Thyroid gland (tissue), 4 donors: ENCODE measurements around the gene F2RL3. TPM values are rescaled to one million over a fixed set of nuclear protein-coding genes. Genes with fewer than 3 reads are reported as not detected.

Experiments used
- DNase-seq, 2 donors: peaks; one replicate each; pipeline ENCODE4 v3.0.0-alpha.2; 2019
- H3K27ac ChIP-seq, 3 donors: fragments of 200-600 bp; sonication (generic); 1 replicate in 2 of 3; 2 replicates in 1 of 3; pipeline ENCODE4 v1.5.1; 2016 to 2019; ENCODE audit warnings: mild to moderate bottlenecking in 1 of 3, moderate library complexity in 1 of 3
- H3K27me3 ChIP-seq: fragments of 200-600 bp; sonication (generic); one replicate; pipeline ENCODE4 v1.5.1; 2019
- H3K36me3 ChIP-seq, 2 donors: fragments of 200-600 bp; sonication (generic); one replicate each; pipeline ENCODE4 v1.5.1; 2016 to 2019
- H3K4me1 ChIP-seq, 2 donors: fragments of 200-600 bp; sonication (generic); one replicate each; pipeline ENCODE4 v1.5.1; 2017 to 2019
- H3K4me3 ChIP-seq, 3 donors: fragments of 200-600 bp; sonication (generic); replicated peaks in 1 of 3; 1 replicate in 2 of 3; 2 replicates in 1 of 3; pipeline ENCODE4 v1.5.1; 2016; ENCODE audit warnings: mild to moderate bottlenecking in 1 of 3
- H3K9me3 ChIP-seq: fragments of 200-600 bp; sonication (generic); one replicate; pipeline ENCODE4 v1.5.1; 2017
- POLR2A ChIP-seq, 2 donors: fragments of 450-650 bp; IDR thresholded peaks; one replicate each; pipeline ENCODE4 v1.6.1; 2017; ENCODE audit warnings: antibody characterized with exemption in 2 of 2, mild to moderate bottlenecking in 2 of 2, moderate library complexity in 1 of 2
- WGBS, 2 donors: methylation state at CpG; one replicate each; pipeline ENCODE4 v1.1.5; 2017; 5-methylcytosine and 5-hydroxymethylcytosine counted together
- intact Hi-C: fragments of 100-400 bp; cut with DNase I; formaldehyde crosslinking; loops from one replicate; pipeline ENCODE4 v1.15.1; 2023
- total RNA-seq, 4 donors: library from RNA; depleted of rRNA; stranded (reverse); fragments of >200 nt; gene quantifications; one replicate each; pipeline ENCODE4 v1.2.3, GENCODE V29; 2016
- TF ChIP-seq, protein P1 (sequence below), 6 experiments: fragments of 200-600 bp in 3 of 6; fragments of 450-650 bp in 3 of 6; sonication (generic) in 3 of 6; IDR thresholded peaks; one replicate each; pipeline ENCODE4 v1.5.1; 2016 to 2019; ENCODE audit warnings: antibody characterized with exemption in 6 of 6, mild to moderate bottlenecking in 2 of 6, inconsistent platforms in 1 of 6, moderate library complexity in 1 of 6

Gene F2RL3
- total RNA-seq, 4 donors from 2014 or later: 9.9 to 44.2 (median 12.6) TPM

DNA sequence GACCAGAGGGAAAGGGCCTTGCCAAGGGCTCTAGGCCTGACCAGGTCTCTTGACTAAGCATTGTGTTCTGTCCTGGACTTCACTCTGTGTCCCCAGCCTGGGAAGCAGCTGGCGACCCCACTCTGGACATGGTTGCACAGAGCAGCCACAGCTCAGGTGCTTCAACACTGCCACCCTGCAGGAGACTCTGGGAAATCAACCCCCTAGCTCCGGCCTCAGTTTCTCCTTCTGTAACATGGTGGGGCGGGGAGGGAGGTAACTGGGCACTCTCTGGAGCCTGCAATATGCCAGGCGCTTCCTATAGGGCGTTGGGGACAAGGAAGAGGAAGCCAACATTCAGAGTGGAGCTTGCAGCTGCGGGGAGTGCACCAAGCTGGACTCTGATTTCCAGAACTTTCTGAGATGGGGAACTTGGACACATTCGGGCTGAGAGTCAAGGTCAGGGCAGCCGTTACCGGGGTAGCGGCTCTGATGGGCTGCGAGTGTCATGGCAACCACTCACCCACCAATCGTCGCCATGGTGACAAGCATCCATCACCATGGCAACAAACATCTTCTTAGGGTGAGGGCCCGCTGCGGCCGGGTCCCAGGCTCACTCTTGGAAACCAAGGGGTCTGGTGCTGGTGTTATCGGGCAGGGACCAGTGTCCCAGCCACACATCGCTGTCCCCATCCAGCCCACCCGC, 12.8 kb downstream of the F2RL3 start:
- Histone ChIP-seq H3K27ac (no peak overlapping the region), H3K4me3 (no peak overlapping the region), H3K4me1 (peaks cover 0 to under 1% of the 10 kb centered on the region in 2 donors), H3K9me3 (no peaks in the 10 kb centered on the region), H3K36me3 (no peaks in the 10 kb centered on the region), H3K27me3 (no peaks in the 10 kb centered on the region)
- no peak for DNase-seq
- TF ChIP-seq, protein P1, sequence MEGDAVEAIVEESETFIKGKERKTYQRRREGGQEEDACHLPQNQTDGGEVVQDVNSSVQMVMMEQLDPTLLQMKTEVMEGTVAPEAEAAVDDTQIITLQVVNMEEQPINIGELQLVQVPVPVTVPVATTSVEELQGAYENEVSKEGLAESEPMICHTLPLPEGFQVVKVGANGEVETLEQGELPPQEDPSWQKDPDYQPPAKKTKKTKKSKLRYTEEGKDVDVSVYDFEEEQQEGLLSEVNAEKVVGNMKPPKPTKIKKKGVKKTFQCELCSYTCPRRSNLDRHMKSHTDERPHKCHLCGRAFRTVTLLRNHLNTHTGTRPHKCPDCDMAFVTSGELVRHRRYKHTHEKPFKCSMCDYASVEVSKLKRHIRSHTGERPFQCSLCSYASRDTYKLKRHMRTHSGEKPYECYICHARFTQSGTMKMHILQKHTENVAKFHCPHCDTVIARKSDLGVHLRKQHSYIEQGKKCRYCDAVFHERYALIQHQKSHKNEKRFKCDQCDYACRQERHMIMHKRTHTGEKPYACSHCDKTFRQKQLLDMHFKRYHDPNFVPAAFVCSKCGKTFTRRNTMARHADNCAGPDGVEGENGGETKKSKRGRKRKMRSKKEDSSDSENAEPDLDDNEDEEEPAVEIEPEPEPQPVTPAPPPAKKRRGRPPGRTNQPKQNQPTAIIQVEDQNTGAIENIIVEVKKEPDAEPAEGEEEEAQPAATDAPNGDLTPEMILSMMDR (IDR thresholded peaks at IDR 0.05): no peak
- TF ChIP-seq POLR2A (IDR thresholded peaks at IDR 0.05): no peak
- 89 to 96% methylated on average over 12 to 15 of the region's 19 CpGs for WGBS, 2 donors
- intact Hi-C loops: no loop called here

DNA sequence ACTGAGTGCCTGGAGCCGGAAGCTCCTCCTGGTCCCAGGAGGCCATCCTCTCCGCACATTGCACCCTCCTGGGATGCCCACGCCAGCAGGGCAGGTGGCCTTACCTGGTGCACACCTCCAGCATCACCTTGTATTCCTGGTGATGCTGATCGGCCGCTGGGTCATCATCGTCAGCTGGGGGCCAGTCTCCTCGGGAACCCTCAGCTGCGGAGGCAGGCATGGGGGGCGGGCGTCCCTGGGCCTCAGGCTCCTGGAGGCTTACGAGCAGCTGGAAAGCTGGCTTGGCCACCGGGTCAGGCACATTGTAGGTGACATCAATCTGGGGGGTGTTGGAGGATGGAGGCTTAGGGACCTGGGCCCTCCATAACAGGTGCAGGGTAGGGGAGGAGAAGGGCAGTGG, 13.7 kb downstream of the F2RL3 start:
- no peaks in the 10 kb centered on the region for H3K9me3 ChIP-seq
- no peaks in the 10 kb centered on the region for H3K4me1 ChIP-seq
- WGBS, 2 donors: 92% methylated on average over 6 to 12 of the region's 12 CpGs
- H3K27me3 ChIP-seq: no peaks in the 10 kb centered on the region
- intact Hi-C loops: no loop called here
- no peak for TF ChIP-seq POLR2A (IDR thresholded peaks at IDR 0.05)
- TF ChIP-seq, protein P1 (IDR thresholded peaks at IDR 0.05): no peak
- no peak overlapping the region for H3K4me3 ChIP-seq
- no peak overlapping the region for H3K27ac ChIP-seq
- DNase-seq: no peak
- H3K36me3 ChIP-seq: no peaks in the 10 kb centered on the region

DNA sequence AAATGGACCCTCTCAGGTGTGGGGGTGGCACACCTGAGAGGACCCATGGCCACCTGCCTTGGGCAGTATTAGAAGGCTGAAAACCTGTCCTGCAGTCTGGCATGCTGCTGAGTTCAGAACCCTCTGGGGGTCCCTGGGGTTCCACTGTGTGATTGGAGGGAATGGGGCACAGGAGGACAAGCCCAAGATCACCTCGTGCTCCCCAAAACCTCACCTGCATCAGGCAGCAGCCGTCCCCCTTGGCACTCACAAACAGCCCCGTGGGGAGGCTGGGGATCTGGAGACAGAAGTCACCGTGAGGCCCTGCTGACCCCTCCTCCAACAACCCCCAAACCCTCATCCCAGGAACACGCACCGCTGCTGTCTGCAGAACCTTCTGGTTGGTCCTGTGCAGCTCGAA, 14.5 kb downstream of the F2RL3 start:
- intact Hi-C loops: no loop called here
- H3K4me1 ChIP-seq: no peaks in the 10 kb centered on the region
- H3K27me3 ChIP-seq: no peaks in the 10 kb centered on the region
- no peaks in the 10 kb centered on the region for H3K9me3 ChIP-seq
- H3K36me3 ChIP-seq: no peaks in the 10 kb centered on the region
- DNase-seq: no peak
- WGBS, 2 donors: 82 to 86% methylated on average over 6 to 7 of the region's 7 CpGs
- H3K4me3 ChIP-seq: no peak overlapping the region
- no peak for TF ChIP-seq POLR2A (IDR thresholded peaks at IDR 0.05)
- TF ChIP-seq, protein P1 (IDR thresholded peaks at IDR 0.05): no peak
- H3K27ac ChIP-seq: no peak overlapping the region

DNA sequence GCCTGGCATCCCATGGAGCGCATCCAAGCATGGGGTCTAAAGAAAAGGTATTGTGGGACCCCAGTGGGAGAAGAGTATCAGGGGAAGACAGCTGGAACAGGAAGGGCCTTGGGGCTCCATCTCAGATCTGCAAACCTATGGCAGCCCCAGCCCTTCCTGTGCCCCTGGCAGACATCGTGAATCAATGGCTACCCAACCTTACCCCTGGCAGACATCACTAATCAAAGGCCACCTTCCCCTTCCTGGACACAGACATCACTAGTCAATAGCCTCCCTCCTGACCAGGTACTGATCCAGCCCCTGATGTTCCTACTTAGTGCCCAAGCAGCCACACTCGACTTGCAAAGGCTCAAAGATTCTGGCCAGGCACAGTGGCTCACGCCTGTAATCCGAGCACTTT, 15.8 kb downstream of the F2RL3 start:
- TF ChIP-seq POLR2A (IDR thresholded peaks at IDR 0.05): no peak
- TF ChIP-seq, protein P1 (IDR thresholded peaks at IDR 0.05): no peak
- 62 to 87% methylated on average over 4 to 5 of the region's 5 CpGs for WGBS, 2 donors
- no peak overlapping the region for H3K27ac ChIP-seq
- no peak overlapping the region for H3K4me3 ChIP-seq
- no peaks in the 10 kb centered on the region for H3K4me1 ChIP-seq
- intact Hi-C loops: no loop called here
- no peaks in the 10 kb centered on the region for H3K36me3 ChIP-seq
- H3K9me3 ChIP-seq: no peaks in the 10 kb centered on the region
- H3K27me3 ChIP-seq: no peaks in the 10 kb centered on the region
- DNase-seq: no peak

DNA sequence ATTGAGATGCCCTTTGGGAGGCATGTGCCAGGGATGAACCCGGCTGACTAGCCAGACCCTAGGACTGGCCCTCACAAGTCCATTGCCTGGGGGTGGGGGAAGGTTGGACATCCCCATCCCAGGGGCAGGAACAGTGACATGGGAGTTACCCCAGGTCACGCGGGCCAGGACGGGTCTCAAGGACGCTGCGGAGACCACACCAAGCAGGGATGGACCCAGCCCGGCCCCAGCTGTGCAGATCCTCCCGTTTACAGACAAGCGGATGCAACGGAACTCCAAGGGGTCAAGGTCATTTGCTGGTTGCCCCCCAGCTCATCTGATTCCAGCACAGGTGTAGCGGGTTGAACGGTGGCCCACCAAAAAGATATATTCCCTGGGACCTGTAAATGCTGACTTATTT, 20.0 kb downstream of the F2RL3 start:
- H3K36me3 ChIP-seq: peaks cover 0 to 4% of the 10 kb centered on the region in 2 donors
- H3K27ac ChIP-seq: no peak overlapping the region
- TF ChIP-seq POLR2A (IDR thresholded peaks at IDR 0.05): no peak
- TF ChIP-seq, protein P1 (IDR thresholded peaks at IDR 0.05): no peak
- no peak for DNase-seq
- no peaks in the 10 kb centered on the region for H3K27me3 ChIP-seq
- H3K4me1 ChIP-seq: no peaks in the 10 kb centered on the region
- H3K4me3 ChIP-seq: no peak overlapping the region
- WGBS, 2 donors: 67 to 93% methylated on average over 5 to 12 of the region's 12 CpGs
- no peaks in the 10 kb centered on the region for H3K9me3 ChIP-seq
- intact Hi-C loops: no loop called here
